Measurements from ENCODE around the gene PDHX.

The PDHX gene

GRCh38 chr11:35030716-35031213 lies 114.3 kb downstream of the PDHX start:
- H3K36me3 Mint-ChIP-seq: no peaks in the 10 kb centered on the region
- peaks cover 12% of the 10 kb centered on the region for H3K9me3 Mint-ChIP-seq
- peak overlapping the region; percentile 71 for H3K27ac Mint-ChIP-seq
- peaks cover 39% of the 10 kb centered on the region for H3K4me1 Mint-ChIP-seq
- ATAC-seq: peak; percentile 68
- no peaks in the 10 kb centered on the region for H3K27me3 Mint-ChIP-seq
- H3K4me3 Mint-ChIP-seq: peak overlapping the region; percentile 45

- Mint-ChIP-seq H3K4me3 (no peak overlapping the region), H3K27me3 (no peaks in the 10 kb centered on the region), H3K4me1 (peaks cover 45% of the 10 kb centered on the region), H3K9me3 (peaks cover 12% of the 10 kb centered on the region), H3K27ac (peak overlapping the region; percentile 71), H3K36me3 (no peaks in the 10 kb centered on the region)
- no peak for ATAC-seq
These were observed 114.9 kb downstream of the PDHX start for GRCh38 chr11:35031346-35031745.

- H3K36me3 Mint-ChIP-seq: no peaks in the 10 kb centered on the region
- peaks cover 50% of the 10 kb centered on the region for H3K4me1 Mint-ChIP-seq
- ATAC-seq: no peak
- H3K27ac Mint-ChIP-seq: no peak overlapping the region
- no peaks in the 10 kb centered on the region for H3K27me3 Mint-ChIP-seq
- peaks cover 12% of the 10 kb centered on the region for H3K9me3 Mint-ChIP-seq
- no peak overlapping the region for H3K4me3 Mint-ChIP-seq
These were observed 115.4 kb downstream of the PDHX start for GRCh38 chr11:35031867-35032266.

- peaks cover 11% of the 10 kb centered on the region for H3K9me3 Mint-ChIP-seq
- no peak for ATAC-seq
- no peaks in the 10 kb centered on the region for H3K36me3 Mint-ChIP-seq
- H3K27ac Mint-ChIP-seq: peak overlapping the region; percentile 20
- no peaks in the 10 kb centered on the region for H3K27me3 Mint-ChIP-seq
- H3K4me3 Mint-ChIP-seq: no peak overlapping the region
- H3K4me1 Mint-ChIP-seq: peaks cover 53% of the 10 kb centered on the region
These were observed 116.6 kb downstream of the PDHX start for GRCh38 chr11:35033011-35033410.

GRCh38 chr11:35034401-35034800 lies 118.0 kb downstream of the PDHX start:
- Mint-ChIP-seq H3K36me3 (no peaks in the 10 kb centered on the region), H3K9me3 (peaks cover 9% of the 10 kb centered on the region), H3K27ac (no peak overlapping the region), H3K4me1 (peaks cover 53% of the 10 kb centered on the region), H3K27me3 (no peaks in the 10 kb centered on the region), H3K4me3 (no peak overlapping the region)
- ATAC-seq: no peak

GRCh38 chr11:35035894-35036408 lies 119.5 kb downstream of the PDHX start:
- peak; percentile 57 for ATAC-seq
- peaks cover 49% of the 10 kb centered on the region for H3K4me1 Mint-ChIP-seq
- no peaks in the 10 kb centered on the region for H3K27me3 Mint-ChIP-seq
- peak overlapping the region; percentile 61 for H3K27ac Mint-ChIP-seq
- peaks cover 9% of the 10 kb centered on the region for H3K9me3 Mint-ChIP-seq
- H3K36me3 Mint-ChIP-seq: no peaks in the 10 kb centered on the region
- no peak overlapping the region for H3K4me3 Mint-ChIP-seq

- H3K9me3 Mint-ChIP-seq: peaks cover 9% of the 10 kb centered on the region
- no peaks in the 10 kb centered on the region for H3K36me3 Mint-ChIP-seq
- no peak for ATAC-seq
- H3K4me3 Mint-ChIP-seq: no peak overlapping the region
- H3K27me3 Mint-ChIP-seq: no peaks in the 10 kb centered on the region
- H3K27ac Mint-ChIP-seq: peak overlapping the region; percentile 61
- H3K4me1 Mint-ChIP-seq: peaks cover 52% of the 10 kb centered on the region
These were observed 120.2 kb downstream of the PDHX start for GRCh38 chr11:35036639-35037038.

GRCh38 chr11:35038211-35038928 lies 122.0 kb downstream of the PDHX start:
- Mint-ChIP-seq H3K27me3 (no peaks in the 10 kb centered on the region), H3K27ac (peak overlapping the region; percentile 17), H3K4me3 (no peak overlapping the region), H3K9me3 (peaks cover 6% of the 10 kb centered on the region), H3K36me3 (no peaks in the 10 kb centered on the region), H3K4me1 (peaks cover 55% of the 10 kb centered on the region)
- no peak for ATAC-seq

GRCh38 chr11:35039076-35039475 lies 122.7 kb downstream of the PDHX start:
- Mint-ChIP-seq H3K27ac (peak overlapping the region; percentile 7), H3K27me3 (no peaks in the 10 kb centered on the region), H3K4me3 (no peak overlapping the region), H3K4me1 (peaks cover 48% of the 10 kb centered on the region), H3K36me3 (no peaks in the 10 kb centered on the region), H3K9me3 (peaks cover 6% of the 10 kb centered on the region)
- ATAC-seq: no peak

GRCh38 chr11:35040221-35040942 lies 124.0 kb downstream of the PDHX start:
- Mint-ChIP-seq H3K27ac (peak overlapping the region; percentile 85), H3K27me3 (no peaks in the 10 kb centered on the region), H3K4me3 (peak overlapping the region; percentile 72), H3K36me3 (no peaks in the 10 kb centered on the region), H3K4me1 (peaks cover 52% of the 10 kb centered on the region), H3K9me3 (peaks cover 3% of the 10 kb centered on the region)
- peak; percentile 93 for ATAC-seq

GRCh38 chr11:35041070-35041554 lies 124.7 kb downstream of the PDHX start:
- H3K9me3 Mint-ChIP-seq: no peaks in the 10 kb centered on the region
- H3K27me3 Mint-ChIP-seq: no peaks in the 10 kb centered on the region
- H3K4me3 Mint-ChIP-seq: peak overlapping the region; percentile 48
- peaks cover 52% of the 10 kb centered on the region for H3K4me1 Mint-ChIP-seq
- H3K36me3 Mint-ChIP-seq: no peaks in the 10 kb centered on the region
- ATAC-seq: no peak
- H3K27ac Mint-ChIP-seq: peak overlapping the region; percentile 85

- Mint-ChIP-seq H3K36me3 (no peaks in the 10 kb centered on the region), H3K9me3 (no peaks in the 10 kb centered on the region), H3K27me3 (no peaks in the 10 kb centered on the region), H3K27ac (peak overlapping the region; percentile 85), H3K4me3 (no peak overlapping the region), H3K4me1 (peaks cover 48% of the 10 kb centered on the region)
- no peak for ATAC-seq
These were observed 125.8 kb downstream of the PDHX start for GRCh38 chr11:35042224-35042623.

- peak overlapping the region; percentile 85 for H3K27ac Mint-ChIP-seq
- no peaks in the 10 kb centered on the region for H3K9me3 Mint-ChIP-seq
These were observed 126.5 kb downstream of the PDHX start for GRCh38 chr11:35042913-35043312.

GRCh38 chr11:35043936-35044335 lies 127.5 kb downstream of the PDHX start:
- no peak overlapping the region for H3K4me3 Mint-ChIP-seq
- peaks cover 5% of the 10 kb centered on the region for H3K9me3 Mint-ChIP-seq
- peaks cover 12% of the 10 kb centered on the region for H3K36me3 Mint-ChIP-seq
- no peak for ATAC-seq
- H3K4me1 Mint-ChIP-seq: peaks cover 65% of the 10 kb centered on the region
- no peaks in the 10 kb centered on the region for H3K27me3 Mint-ChIP-seq
- H3K27ac Mint-ChIP-seq: no peak overlapping the region

More at GRCh38 chr11:35042913-35043312, 126.5 kb downstream of the PDHX start:
- peaks cover 55% of the 10 kb centered on the region for H3K4me1 Mint-ChIP-seq
- H3K36me3 Mint-ChIP-seq: peaks cover 2% of the 10 kb centered on the region
- no peaks in the 10 kb centered on the region for H3K27me3 Mint-ChIP-seq
- H3K4me3 Mint-ChIP-seq: no peak overlapping the region
- no peak for ATAC-seq

- H3K9me3 Mint-ChIP-seq: peaks cover 7% of the 10 kb centered on the region
- peak overlapping the region; percentile 85 for H3K27ac Mint-ChIP-seq
- peak; percentile 84 for ATAC-seq
- peaks cover 76% of the 10 kb centered on the region for H3K4me1 Mint-ChIP-seq
- H3K27me3 Mint-ChIP-seq: no peaks in the 10 kb centered on the region
- peaks cover 24% of the 10 kb centered on the region for H3K36me3 Mint-ChIP-seq
- peak overlapping the region; percentile 55 for H3K4me3 Mint-ChIP-seq
These were observed 128.9 kb downstream of the PDHX start for GRCh38 chr11:35045236-35045820.

Measured in stimulated activated memory B cell treated with anti-CD40 and anti-IgM and Interleukin-4, amounts not matched to agents 10 μg/mL and 1 μg/mL and 100 μg/mL, for 72 hours (primary cell).